Upper lobe of left lung (tissue), 6 donors: ENCODE measurements around the gene IFT27. TPM values are rescaled to one million over a fixed set of nuclear protein-coding genes. Genes with fewer than 3 reads are reported as not detected.

Experiments used
- total RNA-seq, 6 donors: library from RNA; depleted of rRNA in 4 of 6; stranded (reverse); fragments of >200 nt in 4 of 6; gene quantifications; one replicate each; pipeline versions ENCODE4 v1.1.0 to v1.2.1, GENCODE V29; 2016 to 2021
- donor health status: DM: no; HTN: no; CAD: no; lungs with moderate emphysema.
- donor health status: DM: no; HTN: yes; CAD: no; lungs with severe emphysema.

IFT27 gene
- total RNA-seq, 6 donors from 2014 or later = 12.6 to 43.0 (median 27.4) TPM

Other genes with a start within 250 kb of the IFT27 start
- 100 to 1,000 TPM; 125 to 202 (median 142) TPM for gene EIF3D, start 247.0 kb downstream of the IFT27 start, total RNA-seq
- gene CACNG2, start 72.4 kb downstream of the IFT27 start, total RNA-seq = not detected
- 1 to 10 TPM in 3 of 6 donors, not detected in 3; 1.5 to 3.3 (median 1.8) TPM for gene PVALB, start 40.9 kb upstream of the IFT27 start, total RNA-seq
- 10 to 100 TPM; 28.2 to 72.5 (median 54.3) TPM for gene NCF4, start 84.9 kb upstream of the IFT27 start, total RNA-seq
- gene CSF2RB, start 137.5 kb upstream of the IFT27 start, total RNA-seq = 10 to 100 TPM in 5 of 6 donors, 1 to 10 TPM in 1; 8.2 to 43.0 (median 24.2) TPM
- gene TST, start 243.3 kb upstream of the IFT27 start, total RNA-seq = 10 to 100 TPM; 43.0 to 78.1 (median 70.2) TPM
- 100 to 1,000 TPM in 5 of 6 donors, 10 to 100 TPM in 1; 80.8 to 183 (median 135) TPM for gene MPST, start 243.6 kb upstream of the IFT27 start, total RNA-seq